Naive thymus-derived CD4-positive, alpha-beta T cell (primary cell): ENCODE data around the gene SAPCD2. TPM values are rescaled to one million over a fixed set of nuclear protein-coding genes. Genes with fewer than 3 reads are reported as not detected.
A peak's percentile ranks its signal among the peaks of the same experiment; 100 is the strongest.

Source experiments
- ATAC-seq: fragments of 150-1000 bp; cut with Tn5 transposase; 2 replicates; pipeline ENCODE4 v1.10.0; 2021; ENCODE audit warnings: mild to moderate bottlenecking, moderate library complexity
- CTCF ChIA-PET: fragments of 350-600 bp; sonication (Branson Sonifier 250); formaldehyde crosslinking; loops from one replicate; lab custom pipeline; 2021; ENCODE audit warnings: antibody characterized with exemption; lab: Charles Lee
- POLR2A ChIA-PET: fragments of 350-600 bp; sonication (Branson Sonifier 250); formaldehyde crosslinking; loops from one replicate; lab custom pipeline; 2021; ENCODE audit warnings: antibody characterized with exemption, inconsistent platforms; lab: Charles Lee
- DNase-seq, 9 donors: peaks; one replicate each; pipeline versions ENCODE4 v3.0.0 to v3.0.0-alpha.2; 2020 to 2022; ENCODE audit warnings: mixed read lengths in 1 of 9
- H3K27ac ChIP-seq: one replicate; pipeline ENCODE4 v1.7.0; 2013; ENCODE audit warnings: mild to moderate bottlenecking, low read depth, low read length, moderate library complexity
- H3K27me3 ChIP-seq, 2 donors: one replicate each; pipeline ENCODE4 v1.7.0; 2013; ENCODE audit warnings: low read length in 2 of 2, mild to moderate bottlenecking in 2 of 2, moderate library complexity in 2 of 2; ENCODE audit not compliant: control insufficient read depth in 2 of 2, insufficient read depth in 2 of 2
- H3K36me3 ChIP-seq, 3 experiments: 1 replicate in 2 of 3; 2 replicates in 1 of 3; pipeline ENCODE4 v1.7.0; 2013; ENCODE audit warnings: low read length in 3 of 3, mild to moderate bottlenecking in 3 of 3, moderate library complexity in 1 of 3; ENCODE audit not compliant: insufficient read depth in 3 of 3, control insufficient read depth in 2 of 3
- H3K4me1 ChIP-seq, 2 donors: one replicate each; pipeline ENCODE4 v1.7.0; 2013; ENCODE audit warnings: low read length in 2 of 2, mild to moderate bottlenecking in 2 of 2, moderate library complexity in 1 of 2; ENCODE audit not compliant: control insufficient read depth in 2 of 2, insufficient read depth in 2 of 2
- H3K4me3 ChIP-seq: 2 replicates; pipeline ENCODE4 v1.7.0; 2013; ENCODE audit warnings: mild to moderate bottlenecking, low read length
- H3K9me3 ChIP-seq, 3 experiments: 1 replicate in 2 of 3; 2 replicates in 1 of 3; pipeline ENCODE4 v1.7.0; 2013; ENCODE audit warnings: low read length in 3 of 3; ENCODE audit not compliant: control insufficient read depth in 2 of 3
- H3K27ac Mint-ChIP-seq, 9 donors: one replicate each; pipeline ENCODE4 v1.8.0; 2020 to 2022; ENCODE audit warnings: mixed read lengths in 9 of 9, mild to moderate bottlenecking in 8 of 9, moderate library complexity in 5 of 9, inconsistent platforms in 2 of 9
- H3K27me3 Mint-ChIP-seq, 5 donors: one replicate each; pipeline ENCODE4 v1.8.0; 2021 to 2022; ENCODE audit warnings: mixed read lengths in 5 of 5, mild to moderate bottlenecking in 1 of 5
- H3K36me3 Mint-ChIP-seq, 5 donors: one replicate each; pipeline ENCODE4 v1.8.0; 2020 to 2022; ENCODE audit warnings: mixed read lengths in 5 of 5, mild to moderate bottlenecking in 3 of 5, inconsistent platforms in 1 of 5
- H3K4me1 Mint-ChIP-seq, 7 donors: one replicate each; pipeline ENCODE4 v1.8.0; 2020 to 2022; ENCODE audit warnings: mixed read lengths in 7 of 7, mild to moderate bottlenecking in 3 of 7, inconsistent platforms in 1 of 7
- H3K4me3 Mint-ChIP-seq, 10 donors: one replicate each; pipeline ENCODE4 v1.8.0; 2020 to 2022; ENCODE audit warnings: mild to moderate bottlenecking in 10 of 10, mixed read lengths in 10 of 10, moderate library complexity in 6 of 10, inconsistent platforms in 2 of 10
- H3K9me3 Mint-ChIP-seq, 11 donors: one replicate each; pipeline ENCODE4 v1.8.0; 2020 to 2022; ENCODE audit warnings: mixed read lengths in 11 of 11, mild to moderate bottlenecking in 4 of 11, inconsistent platforms in 1 of 11, moderate library complexity in 1 of 11
- intact Hi-C, 2 donors: fragments of 100-400 bp; cut with micrococcal nuclease; formaldehyde crosslinking; loops; one replicate each; pipeline ENCODE4 v1.15.1; 2023
- polyA plus RNA-seq, 2 donors: library from polyadenylated mRNA; unstranded; fragments of 300-500 nt; fragmentation: Illumina TruSeq; gene quantifications; one replicate each; pipeline ENCODE4 v1.2.3, GENCODE V29; 2021
- total RNA-seq, 6 experiments: library from RNA in 5 of 6; stranded (reverse) in 5 of 6; gene quantifications; 1 replicate in 5 of 6; 2 replicates in 1 of 6; pipeline ENCODE4 v1.2.3 and lab custom pipeline; 2021 to 2026

Gene SAPCD2
- total and polyA plus RNA-seq, 7 experiments from 2014 or later, result 0.16 to 22.1 (median 0.47) TPM; not detected in 1

DNA sequence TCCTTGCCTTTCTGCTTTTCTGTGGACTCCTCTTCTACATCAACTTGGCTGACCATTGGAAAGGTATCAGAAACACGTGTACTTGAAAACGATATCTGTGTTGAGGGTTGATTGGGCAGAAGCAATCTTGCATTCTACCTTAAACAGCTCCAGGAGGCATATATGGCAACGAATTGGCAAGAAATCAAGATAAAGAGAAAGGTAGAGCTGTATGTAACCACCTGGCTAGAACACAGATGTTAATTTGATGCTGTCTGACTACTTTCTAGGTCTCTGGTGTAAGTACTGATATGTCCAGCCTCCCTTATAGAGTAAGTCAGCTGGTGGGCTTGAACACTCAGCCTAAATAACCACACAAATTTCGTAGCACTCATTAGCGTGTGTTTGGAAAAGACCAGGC, 17.8 kb upstream of the SAPCD2 start:
- intact Hi-C loops, result loop anchor here in 1 of 2 donors (5.0 kb wide), 4 partner anchors 201 to 676 kb away; partner anchors contain the start of genes ENTR1, PHPT1, PMPCA and SEC16A
- Mint-ChIP-seq H3K36me3 (peaks cover 5 to 18% (median 8%) of the 10 kb centered on the region in 5 donors), H3K27me3 (no peaks in the 10 kb centered on the region), H3K27ac (peak overlapping the region; percentile 72 to 95 (median 93)), H3K4me3 (peak overlapping the region; percentile 84 to 94 (median 89)), H3K9me3 (peaks cover 0 to 2% (median 0%) of the 10 kb centered on the region in 11 donors), H3K4me1 (peaks cover 25 to 38% (median 31%) of the 10 kb centered on the region in 7 donors)
- DNase-seq (no peak), ATAC-seq (no peak)
- Histone ChIP-seq H3K36me3 (peaks cover 0 to 36% (median 0%) of the 10 kb centered on the region in 3 experiments), H3K27ac (peak overlapping the region; percentile 92), H3K4me3 (no peak overlapping the region), H3K4me1 (peaks cover 18% of the 10 kb centered on the region in 2 donors), H3K9me3 (no peaks in the 10 kb centered on the region), H3K27me3 (no peaks in the 10 kb centered on the region)
- ChIA-PET POLR2A (interaction anchor here (0.7 to 4.5 kb wide), 9 partner anchors 8 to 211 kb away, joined by 3 to 70 read pairs (median 6); partner anchors contain the start of genes DPP7, PAXX, SAPCD2 and TUBB4B), CTCF (interaction anchor here (1.4 kb wide), 1 partner anchor 139 kb away, joined by 3 read pairs; the partner anchor contains the start of gene RNF224)

DNA sequence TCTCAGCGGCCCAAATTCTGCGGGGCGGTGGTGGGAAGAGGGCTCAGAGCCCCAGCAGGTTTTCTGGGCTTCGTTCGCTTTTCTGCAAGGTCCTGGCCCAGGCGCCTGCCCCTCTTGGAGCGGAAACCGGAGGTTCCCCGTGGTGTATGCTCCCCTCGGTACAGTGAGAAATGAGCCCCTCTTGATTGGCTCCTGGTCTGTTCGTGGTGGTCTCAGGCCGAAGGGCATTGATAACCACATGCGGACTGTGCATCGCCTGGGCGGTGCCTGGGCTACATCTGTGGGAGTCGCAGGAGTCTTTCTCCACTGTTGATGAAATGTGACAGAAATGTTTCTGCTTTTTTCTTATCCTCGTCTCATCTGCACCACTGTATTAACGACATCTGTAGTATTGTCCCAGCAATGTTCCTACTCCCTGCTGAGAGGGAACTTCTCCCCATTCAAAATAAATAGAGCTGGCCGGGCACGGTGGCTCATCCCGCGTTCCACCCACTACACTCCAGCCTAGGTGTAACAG, 17.1 kb upstream of the SAPCD2 start:
- DNase-seq (no peak), ATAC-seq (no peak)
- no peaks in the 10 kb centered on the region for H3K27me3 ChIP-seq
- H3K4me1 ChIP-seq, result peaks cover 18% of the 10 kb centered on the region in 2 donors
- peaks cover 0 to 2% (median 0%) of the 10 kb centered on the region in 11 donors for H3K9me3 Mint-ChIP-seq
- ChIA-PET POLR2A (interaction anchor here (0.6 to 4.5 kb wide), 18 partner anchors 9 to 297 kb away, joined by 3 to 70 read pairs (median 6); partner anchors contain the start of genes CYSRT1, DPP7, NPDC1 and PAXX), CTCF (interaction anchor here (1.1 to 1.5 kb wide), 5 partner anchors 8 to 149 kb away, joined by 3 to 10 read pairs (median 5); partner anchors contain the start of gene RNF224)
- peak overlapping the region; percentile 72 to 95 (median 93) for H3K27ac Mint-ChIP-seq
- peak overlapping the region; percentile 84 to 94 (median 89) for H3K4me3 Mint-ChIP-seq
- H3K36me3 Mint-ChIP-seq, result peaks cover 1 to 13% (median 5%) of the 10 kb centered on the region in 5 donors
- peak overlapping the region; percentile 63 for H3K4me3 ChIP-seq
- no peaks in the 10 kb centered on the region for H3K27me3 Mint-ChIP-seq
- H3K9me3 ChIP-seq, result no peaks in the 10 kb centered on the region
- peaks cover 0 to 34% (median 0%) of the 10 kb centered on the region in 3 experiments for H3K36me3 ChIP-seq
- H3K27ac ChIP-seq, result peak overlapping the region; percentile 92
- intact Hi-C loops, result loop anchor here (1.0 to 5.0 kb wide), 6 partner anchors 8 to 675 kb away; partner anchors contain the start of genes ENTR1 (in 1 of the 2), PHPT1 (in 1 of the 2), PMPCA (in 1 of the 2) and SEC16A (in 1 of the 2)
- peaks cover 25 to 36% (median 31%) of the 10 kb centered on the region in 7 donors for H3K4me1 Mint-ChIP-seq

DNA sequence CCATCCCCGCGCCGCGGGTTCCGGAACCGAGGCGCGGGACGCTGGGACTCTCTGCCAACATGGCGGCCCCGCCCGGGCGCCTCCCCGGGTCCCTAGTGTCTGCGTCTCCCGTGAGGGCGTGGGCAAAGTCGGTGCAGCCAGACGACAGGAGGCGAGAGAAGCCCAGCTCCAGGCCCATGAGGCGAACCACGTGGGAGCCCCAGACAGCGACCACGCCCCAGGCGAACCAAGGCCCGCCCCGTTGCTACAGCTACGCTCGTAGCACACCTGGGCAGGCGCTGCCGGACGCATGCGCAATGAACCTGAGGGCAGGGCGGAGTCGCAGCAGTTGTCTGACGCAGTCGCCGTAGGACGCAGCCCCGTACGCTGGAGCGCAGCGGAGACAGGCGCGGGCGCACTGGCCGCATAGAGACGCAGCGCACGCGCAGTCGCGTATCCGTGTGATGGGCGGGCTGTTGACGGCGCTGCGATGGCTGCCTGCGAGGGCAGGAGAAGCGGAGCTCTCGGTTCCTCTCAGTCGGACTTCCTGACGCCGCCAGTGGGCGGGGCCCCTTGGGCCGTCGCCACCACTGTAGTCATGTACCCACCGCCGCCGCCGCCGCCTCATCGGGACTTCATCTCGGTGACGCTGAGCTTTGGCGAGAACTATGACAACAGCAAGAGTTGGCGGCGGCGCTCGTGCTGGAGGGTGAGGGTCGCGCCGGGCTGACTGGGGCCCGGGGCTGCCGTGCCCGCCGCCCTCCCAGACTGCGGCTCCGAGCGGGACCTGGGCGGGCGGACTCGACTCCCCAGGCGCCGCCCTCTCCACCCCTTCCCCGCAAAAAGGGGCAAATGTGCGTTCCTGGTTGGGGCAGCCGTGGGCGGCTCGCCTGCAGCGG, 16.4 kb upstream of the SAPCD2 start, which contains the start of gene MAN1B1:
Gene MAN1B1, plus strand, starts transcription at position 455 of the 878 bp plus-strand sequence. Its CDS starts 15 bp downstream, at position 470.
- ATAC-seq, result peak; percentile 92
- Histone ChIP-seq H3K4me3 (peak within 1 kb of the TSS; percentile 73), H3K4me1 (peaks cover 18% of the 10 kb centered on the region in 2 donors), H3K27me3 (no peaks in the 10 kb centered on the region), H3K36me3 (peaks cover 0 to 37% (median 0%) of the 10 kb centered on the region in 3 experiments), H3K9me3 (no peaks in the 10 kb centered on the region), H3K27ac (peak within 1 kb of the TSS; percentile 92)
- Mint-ChIP-seq H3K9me3 (peaks cover 0 to 2% (median 0%) of the 10 kb centered on the region in 11 donors), H3K27me3 (no peaks in the 10 kb centered on the region), H3K27ac (peak within 1 kb of the TSS; percentile 92 to 98 (median 95)), H3K36me3 (peaks cover 0 to 15% (median 5%) of the 10 kb centered on the region in 5 donors), H3K4me3 (peak within 1 kb of the TSS; percentile 88 to 96 (median 92)), H3K4me1 (peaks cover 25 to 34% (median 30%) of the 10 kb centered on the region in 7 donors)
- CTCF ChIA-PET, result interaction anchor here (1.1 to 1.5 kb wide), 7 partner anchors 9 to 150 kb away, joined by 3 to 10 read pairs (median 5); partner anchors contain the start of gene RNF224
- DNase-seq, result peak; percentile 96 to 100 (median 99)
- POLR2A ChIA-PET, result interaction anchor here (0.6 to 4.5 kb wide), 27 partner anchors 10 to 677 kb away, joined by 3 to 70 read pairs (median 4); partner anchors contain the start of genes CYSRT1, DPP7, ENTR1 and NPDC1
- intact Hi-C loops, result loop anchor here (1.0 to 5.0 kb wide), 18 partner anchors 9 to 674 kb away; partner anchors contain the start of genes SAPCD2 (in 2 of the 2), TPRN (in 2 of the 2), TUBB4B (in 2 of the 2) and UAP1L1 (in 2 of the 2)

GRCh38 chr9:137085920-137086530, 15.7 kb upstream of the SAPCD2 start:
- Mint-ChIP-seq H3K27ac (peak overlapping the region; percentile 92 to 98 (median 94)), H3K36me3 (peaks cover 0 to 15% (median 5%) of the 10 kb centered on the region in 5 donors), H3K9me3 (peaks cover 0 to 2% (median 0%) of the 10 kb centered on the region in 11 donors), H3K27me3 (no peaks in the 10 kb centered on the region), H3K4me1 (peaks cover 25 to 31% (median 30%) of the 10 kb centered on the region in 7 donors), H3K4me3 (peak overlapping the region; percentile 78 to 96 (median 89))
- H3K9me3 ChIP-seq, result no peaks in the 10 kb centered on the region
- no peaks in the 10 kb centered on the region for H3K27me3 ChIP-seq
- ATAC-seq (peak; percentile 0), DNase-seq (peak in 3 of 9 donors; percentile 16 to 57 (median 25))
- ChIA-PET CTCF (interaction anchor here (1.2 to 2.2 kb wide), 7 partner anchors 10 to 151 kb away, joined by 4 to 10 read pairs (median 5); partner anchors contain the start of gene SAPCD2), POLR2A (interaction anchor here (0.6 to 4.5 kb wide), 23 partner anchors 9 to 676 kb away, joined by 3 to 70 read pairs (median 4); partner anchors contain the start of genes CYSRT1, DPP7, ENTR1 and NPDC1)
- H3K4me3 ChIP-seq, result peak overlapping the region; percentile 73
- peaks cover 0 to 37% (median 0%) of the 10 kb centered on the region in 3 experiments for H3K36me3 ChIP-seq
- H3K27ac ChIP-seq, result peak overlapping the region; percentile 89
- intact Hi-C loops, result loop anchor here (1.0 to 5.0 kb wide), 18 partner anchors 9 to 674 kb away; partner anchors contain the start of genes SAPCD2 (in 2 of the 2), TPRN (in 2 of the 2), TUBB4B (in 2 of the 2) and UAP1L1 (in 2 of the 2)
- H3K4me1 ChIP-seq, result peaks cover 18% of the 10 kb centered on the region in 2 donors

DNA sequence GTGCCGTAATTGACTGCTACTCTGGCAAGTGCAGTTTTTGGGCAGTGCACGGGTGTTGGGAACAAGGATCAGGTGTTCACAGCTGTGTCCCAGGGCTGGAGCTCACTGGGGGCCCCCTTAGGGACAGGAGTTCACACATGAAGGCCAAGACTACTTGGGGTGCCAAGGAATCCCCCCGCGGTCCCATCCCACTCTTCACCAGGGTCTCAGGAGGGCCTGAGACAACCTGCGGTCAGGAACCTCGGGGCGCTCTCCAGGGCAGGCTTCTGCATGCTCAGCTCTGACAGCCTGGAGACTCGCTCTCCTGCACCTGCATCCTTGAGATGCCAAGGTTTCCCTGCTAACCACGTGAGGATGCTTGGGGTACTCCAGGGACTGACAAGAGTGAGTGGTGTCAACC, 14.2 kb upstream of the SAPCD2 start:
- H3K27me3 Mint-ChIP-seq, result no peaks in the 10 kb centered on the region
- H3K36me3 Mint-ChIP-seq, result peaks cover 0 to 15% (median 5%) of the 10 kb centered on the region in 5 donors
- peaks cover 0 to 36% (median 0%) of the 10 kb centered on the region in 3 experiments for H3K36me3 ChIP-seq
- H3K4me3 ChIP-seq, result no peak overlapping the region
- DNase-seq, result no peak
- H3K9me3 ChIP-seq, result no peaks in the 10 kb centered on the region
- peak overlapping the region in 1 of 10 donors; percentile 34 for H3K4me3 Mint-ChIP-seq
- peaks cover 18% of the 10 kb centered on the region in 2 donors for H3K4me1 ChIP-seq
- H3K27ac ChIP-seq, result no peak overlapping the region
- no peaks in the 10 kb centered on the region for H3K27me3 ChIP-seq
- H3K27ac Mint-ChIP-seq, result no peak overlapping the region
- ChIA-PET POLR2A (interaction anchor here (0.6 to 4.5 kb wide), 4 partner anchors 11 to 676 kb away, joined by 3 to 70 read pairs (median 4); partner anchors contain the start of gene SAPCD2), CTCF (interaction anchor here (2.2 kb wide), 1 partner anchor 55 kb away, joined by 6 read pairs; no protein-coding TSS in a partner anchor)
- H3K9me3 Mint-ChIP-seq, result peaks cover 0 to 2% (median 0%) of the 10 kb centered on the region in 11 donors
- intact Hi-C loops, result no loop called here
- peaks cover 21 to 35% (median 28%) of the 10 kb centered on the region in 7 donors for H3K4me1 Mint-ChIP-seq
- ATAC-seq, result no peak
